ENCODE results near the gene BRD7. TPM values are rescaled to one million over a fixed set of nuclear protein-coding genes. Genes with fewer than 3 reads are reported as not detected.
A peak's percentile ranks its signal among the peaks of the same experiment; 100 is the strongest.

The BRD7 gene
- polyA plus RNA-seq, 2 of the 4 experiments (the other 2 are of a cell fraction), result 60.4 to 94.5 TPM

- CTCF ChIA-PET, result interaction anchor here (0.7 to 1.8 kb wide), 3 partner anchors 9 to 331 kb away, joined by 3 to 8 read pairs (median 3); no protein-coding TSS in a partner anchor
- Histone ChIP-seq H3K4me2 (peak overlapping the region; percentile 34), H3K4me3 (no peak overlapping the region), H3K9me3 (no peaks in the 10 kb centered on the region), H3K27ac (peak overlapping the region; percentile 57 to 75; a peak in 5 of 6 replicates), H3K4me1 (peaks cover 19% of the 10 kb centered on the region)
- no peak for FAIRE-seq
- whole genome bisulfite sequencing (ENCODE audit: missing lambda C conversion rate), result 74% methylated on average over 14 of the region's 14 CpGs
- POLR2A ChIA-PET, result no interaction called here
- DNase-seq (ENCODE audit: low read depth in 1 of 2, low spot score in 1 of 2), result peak in 1 of 2 experiments; percentile 37
- TF ChIP-seq CTCF (IDR thresholded peaks at IDR 0.05) (no peak), FOSB (CRISPR knock-in tag; IDR thresholded peaks at IDR 0.05) (no peak), POLR2AphosphoS2 (conservative IDR thresholded peaks at IDR 0.05; ENCODE audit: low read length) (no peak), HOXB13 (CRISPR knock-in tag; IDR thresholded peaks at IDR 0.05; ENCODE audit: low read depth) (0 out of 2 replicates have a peak, but pooled peaks have one; percentile 31), FOXS1 (CRISPR knock-in tag; IDR thresholded peaks at IDR 0.05) (no peak), BCL3 (IDR thresholded peaks at IDR 0.05) (no peak), POLR2A (IDR thresholded peaks at IDR 0.05; ENCODE audit: low read length) (no peak), SMC3 (IDR thresholded peaks at IDR 0.05) (no peak), BHLHE40 (IDR thresholded peaks at IDR 0.05; ENCODE audit: low read depth, low read length) (no peak), CBX8 (IDR thresholded peaks at IDR 0.05) (no peak), MYC (IDR thresholded peaks at IDR 0.05; ENCODE audit: borderline replicate concordance, low read length) (no peak), ZC3H11A (IDR thresholded peaks at IDR 0.05) (no peak), PHF8 (IDR thresholded peaks at IDR 0.05; ENCODE audit: borderline replicate concordance, low read depth) (no peak), USF2 (IDR thresholded peaks at IDR 0.05) (no peak), ATOH8 (CRISPR knock-in tag; IDR thresholded peaks at IDR 0.05; ENCODE audit: low read depth) (no peak), HES2 (IDR thresholded peaks at IDR 0.05) (no peak), ESRRA (IDR thresholded peaks at IDR 0.05; ENCODE audit: borderline replicate concordance, low read length) (no peak), ZNF302 (CRISPR knock-in tag; IDR thresholded peaks at IDR 0.05) (no peak), EHF (CRISPR knock-in tag; IDR thresholded peaks at IDR 0.05) (no peak), PBX3 (IDR thresholded peaks at IDR 0.05) (no peak), HOXA7 (CRISPR knock-in tag; IDR thresholded peaks at IDR 0.05) (no peak), E2F6 (IDR thresholded peaks at IDR 0.05; ENCODE audit: borderline replicate concordance, low read depth) (no peak), MAFK (IDR thresholded peaks at IDR 0.05; ENCODE audit: partially characterized antibody) (peak; percentile 67), ZFP36 (IDR thresholded peaks at IDR 0.05; ENCODE audit: borderline replicate concordance, partially characterized antibody) (no peak), SREBF2 (IDR thresholded peaks at IDR 0.05) (no peak), NPAS2 (CRISPR knock-in tag; IDR thresholded peaks at IDR 0.05; ENCODE audit: borderline replicate concordance) (no peak), NFE2L2 (conservative IDR thresholded peaks at IDR 0.05; ENCODE audit: low read length) (0 out of 2 replicates have a peak, but pooled peaks have one; percentile 11)
- ATAC-seq, result peak; percentile 47 to 74; a peak in 5 of 6 replicates
Observed at GRCh38 chr16:50334106-50334975, 34.4 kb downstream of the BRD7 start.

Data from A549 (cell line).